Fibroblast of mammary gland (primary cell): ENCODE measurements around the gene ABCF1.
"Not testable (repeated sequence)": the region's sequence is repeated elsewhere in the genome, so short reads cannot be mapped to it uniquely, and the experiment has no call there.

ENCODE experiments used
- DNase-seq: peaks from one replicate; pipeline ENCODE4 v3.0.0-alpha.2; 2010; ENCODE audit warnings: low read depth
- H3K4me3 ChIP-seq: 2 replicates; pipeline ENCODE4 v1.5.1; 2011; ENCODE audit warnings: low read depth, mild to moderate bottlenecking, low read length, moderate library complexity; ENCODE audit not compliant: control insufficient read depth
- CTCF ChIP-seq: conservative IDR thresholded peaks from 2 replicates; pipeline ENCODE4 v1.5.1; 2011; ENCODE audit warnings: low read depth, low read length, inconsistent platforms; ENCODE audit not compliant: control insufficient read depth, insufficient read depth

Gene ABCF1

GRCh38 chr6:30571075-30571761 lies at the start of gene ABCF1:
ABCF1 (plus strand) TSS chr6:30571442; CDS start chr6:30571488, 46 bp downstream.
- no peak for TF ChIP-seq CTCF
- peak; percentile 95 for DNase-seq
- H3K4me3 ChIP-seq, result peak within 1 kb of the TSS; percentile 92

DNA sequence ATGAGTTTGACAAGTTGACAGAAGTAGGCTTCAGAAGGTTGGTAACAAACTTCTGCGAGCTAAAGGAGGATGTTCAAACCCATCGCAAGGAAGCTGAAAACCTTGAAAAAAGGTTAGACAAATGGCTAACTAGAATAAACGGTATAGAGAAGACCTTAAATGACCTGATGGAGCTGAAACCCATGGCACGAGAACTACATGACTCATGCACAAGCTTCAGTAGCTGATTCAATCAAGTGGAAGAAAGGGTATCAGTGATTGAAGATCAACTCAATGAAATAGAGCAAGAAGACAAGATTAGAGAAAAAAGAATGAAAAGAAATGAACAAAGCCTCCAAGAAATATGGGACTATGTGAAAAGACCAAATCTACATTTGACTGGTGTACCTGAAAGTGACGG lies 49.3 kb upstream of the ABCF1 start:
- DNase-seq, result peak; percentile 44
- not testable (repeated sequence) for H3K4me3 ChIP-seq

DNA sequence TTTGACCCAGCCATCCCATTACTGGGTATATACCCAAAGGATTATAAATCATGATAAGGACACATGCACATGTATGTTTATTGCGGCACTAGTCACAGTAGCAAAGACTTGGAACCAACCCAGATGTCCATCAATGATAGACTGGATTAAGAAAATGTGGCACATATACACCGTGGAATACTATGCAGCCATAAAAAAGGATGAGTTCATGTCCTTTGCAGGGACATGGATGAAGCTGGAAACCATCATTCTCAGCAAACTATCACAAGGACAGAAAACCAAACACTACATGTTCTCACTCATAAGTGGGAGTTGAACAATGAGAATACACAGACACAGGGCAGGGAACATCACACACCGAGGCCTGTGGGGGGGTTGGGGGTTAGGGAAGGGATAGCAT lies 44.8 kb upstream of the ABCF1 start:
- not testable (repeated sequence) for DNase-seq, H3K4me3 ChIP-seq

DNA sequence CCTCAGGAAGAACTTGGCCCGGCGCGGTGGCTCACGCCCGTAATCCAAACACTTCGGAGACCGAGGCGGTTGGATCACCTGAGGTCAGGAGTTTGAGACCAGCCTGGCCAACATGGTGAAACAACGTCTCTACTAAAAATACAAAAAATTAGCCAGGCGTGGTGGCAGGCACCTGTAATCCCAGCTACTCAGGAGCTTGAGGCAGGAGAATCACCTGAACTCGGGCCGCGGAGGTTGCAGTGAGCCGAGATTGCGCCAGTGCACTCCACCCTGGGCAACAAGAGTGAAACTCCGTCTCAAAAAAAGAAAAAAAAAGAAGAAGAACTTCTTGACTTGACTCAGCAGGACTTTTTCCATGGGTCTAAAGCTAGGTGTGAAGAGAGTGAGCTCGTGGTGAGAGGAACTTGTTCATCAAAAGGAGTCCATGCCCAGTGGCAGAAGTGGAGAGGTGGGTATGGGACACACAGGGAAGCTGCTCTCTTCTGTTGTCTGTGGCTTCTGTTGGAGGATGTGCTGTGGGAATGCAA lies 41.8 kb upstream of the ABCF1 start:
- DNase-seq, H3K4me3 ChIP-seq: not testable (repeated sequence)

DNA sequence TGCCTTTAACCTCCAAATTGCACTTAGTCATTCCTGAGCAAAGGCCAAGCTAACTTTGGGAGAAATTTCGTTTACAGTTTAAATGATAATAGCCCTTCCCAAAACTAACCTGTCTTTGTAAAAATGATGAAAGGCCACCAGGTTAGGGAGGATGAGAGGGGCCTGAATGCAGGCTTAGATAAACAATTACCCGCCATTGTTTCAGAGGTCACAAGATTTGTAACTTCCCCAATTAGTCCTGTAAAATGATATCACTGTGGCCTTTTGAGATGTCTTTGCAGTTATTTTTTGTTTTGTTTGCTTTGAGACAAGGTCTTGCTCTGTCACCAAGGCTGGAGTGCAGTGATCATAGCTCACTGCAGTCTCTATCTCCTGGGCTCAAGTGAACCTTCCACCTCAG lies 41.2 kb upstream of the ABCF1 start:
- no peak for DNase-seq
- TF ChIP-seq CTCF, result no peak
- no peak overlapping the region for H3K4me3 ChIP-seq

GRCh38 chr6:30533460-30534294 lies 37.6 kb upstream of the ABCF1 start:
- H3K4me3 ChIP-seq, result no peak overlapping the region
- DNase-seq, result no peak
- no peak for TF ChIP-seq CTCF

GRCh38 chr6:30537931-30538330 lies 33.3 kb upstream of the ABCF1 start:
- no peak for DNase-seq
- no peak for TF ChIP-seq CTCF
- H3K4me3 ChIP-seq, result no peak overlapping the region

- peak; percentile 88 for DNase-seq
- H3K4me3 ChIP-seq, result no peak overlapping the region
- peak; percentile 99 for TF ChIP-seq CTCF
Observed at GRCh38 chr6:30541515-30542403, 29.5 kb upstream of the ABCF1 start.
